Measurements from ENCODE around the gene UQCRC1.

UQCRC1 gene

GRCh38 chr3:48572517-48572916 is 36.9 kb downstream of the UQCRC1 start:
- DNase-seq (ENCODE audit: low read depth, low spot score): no peak

DNA sequence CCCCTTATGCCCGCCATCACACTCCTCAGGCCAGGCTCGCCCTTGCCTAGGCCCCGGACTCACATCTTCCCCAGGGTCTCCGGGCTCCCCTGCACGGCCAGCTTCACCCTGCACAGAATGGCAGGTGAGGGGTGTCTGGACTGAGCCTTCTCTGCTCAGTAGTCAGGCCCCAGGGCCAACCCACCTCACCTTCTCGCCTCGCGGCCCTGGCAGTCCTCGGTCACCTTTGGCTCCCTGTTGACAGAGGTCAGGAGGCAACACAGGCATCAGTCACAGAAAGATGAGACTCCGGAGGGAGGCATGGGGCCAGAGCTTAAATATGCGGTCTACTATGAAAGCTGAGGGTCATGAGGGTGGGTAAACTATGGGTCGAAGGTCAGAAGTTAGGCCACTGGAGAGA is 37.5 kb downstream of the UQCRC1 start:
- DNase-seq (ENCODE audit: low read depth, low spot score): no peak

- no peak for DNase-seq (ENCODE audit: low read depth, low spot score)
Measured at GRCh38 chr3:48569808-48570450, 39.5 kb downstream of the UQCRC1 start.

GRCh38 chr3:48569400-48569799 is 40.0 kb downstream of the UQCRC1 start:
- DNase-seq (ENCODE audit: low read depth, low spot score): no peak

- DNase-seq (ENCODE audit: low read depth, low spot score): no peak
Measured at GRCh38 chr3:48568476-48568875, 41.0 kb downstream of the UQCRC1 start.

DNA sequence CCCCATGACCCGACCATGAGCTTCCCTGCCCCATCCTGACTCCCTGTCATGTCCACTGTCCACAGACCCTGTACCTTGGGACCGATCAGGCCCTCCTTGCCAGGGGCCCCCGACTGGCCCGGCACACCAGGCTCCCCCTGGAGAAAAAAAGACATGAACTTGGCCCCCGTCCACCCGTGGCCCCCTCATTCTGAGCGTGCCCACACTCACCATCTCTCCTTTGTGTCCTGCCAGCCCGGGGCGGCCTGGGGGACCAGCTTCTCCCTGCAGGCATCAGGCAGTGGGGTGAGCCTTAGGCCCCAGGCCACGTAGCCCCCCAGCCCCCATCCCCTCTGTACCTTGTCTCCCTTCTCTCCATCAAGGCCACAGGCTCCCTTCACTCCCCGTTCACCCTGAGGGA is 41.9 kb downstream of the UQCRC1 start:
- no peak for DNase-seq (ENCODE audit: low read depth, low spot score)

DNA sequence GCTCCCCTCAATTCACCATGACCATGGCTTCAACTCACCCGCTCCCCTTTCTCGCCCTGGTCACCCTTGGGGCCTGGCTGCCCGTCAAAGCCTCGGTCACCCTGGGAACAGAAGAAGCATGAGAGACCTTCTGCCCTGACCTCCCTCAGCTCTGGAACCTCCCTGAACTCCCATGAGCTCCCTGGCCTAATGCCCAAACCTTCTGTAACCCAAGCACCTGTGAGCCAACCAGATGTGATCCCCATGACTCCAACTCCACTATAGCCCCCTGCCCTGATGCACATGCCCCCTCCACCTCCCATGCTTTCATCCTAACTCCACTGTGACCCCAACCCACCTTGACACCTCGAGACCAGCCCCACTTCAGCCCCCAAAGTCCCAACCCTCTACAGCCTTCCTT is 42.4 kb downstream of the UQCRC1 start:
- DNase-seq (ENCODE audit: low read depth, low spot score): no peak

GRCh38 chr3:48566401-48566760 is 43.1 kb downstream of the UQCRC1 start:
- no peak for DNase-seq (ENCODE audit: low read depth, low spot score)

DNA sequence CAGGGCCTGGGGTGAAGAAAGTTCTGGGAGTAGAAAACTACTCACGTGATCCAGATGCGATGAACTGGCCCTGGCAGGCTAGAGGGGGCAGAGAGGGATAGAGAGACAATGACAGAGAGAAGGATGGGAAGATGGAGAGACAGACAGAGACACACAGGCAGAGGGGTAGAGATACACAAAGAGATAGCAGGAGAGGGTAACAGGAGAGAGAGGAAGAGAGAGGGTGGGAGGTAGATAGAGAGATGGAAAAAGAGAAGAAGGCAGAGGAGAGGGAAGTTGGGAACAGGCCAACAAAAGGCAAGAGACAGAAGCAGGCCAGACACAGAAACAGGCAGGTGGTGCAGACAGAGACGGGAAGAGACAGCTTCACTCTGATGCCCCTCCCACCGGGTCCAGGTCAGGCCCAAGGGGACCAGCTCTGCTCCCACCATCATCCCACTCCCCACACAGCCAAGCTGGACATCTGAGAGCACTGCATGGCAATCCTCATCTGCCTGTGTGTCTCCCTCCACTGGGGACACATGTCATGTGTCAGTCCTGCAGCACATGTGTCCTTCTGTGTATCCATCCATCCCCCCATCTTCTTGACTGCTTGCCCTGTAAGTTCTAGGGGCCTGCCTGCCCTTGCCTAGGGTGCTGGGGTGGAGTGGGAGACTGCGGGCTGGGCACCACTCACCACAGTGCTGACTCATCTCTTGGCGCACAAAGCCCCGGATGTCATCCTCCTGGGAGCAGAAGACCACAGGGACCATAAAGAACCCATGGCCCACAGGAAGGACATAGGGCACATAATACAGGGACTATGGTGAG is 43.6 kb downstream of the UQCRC1 start:
- DNase-seq (ENCODE audit: low read depth, low spot score): no peak

DNA sequence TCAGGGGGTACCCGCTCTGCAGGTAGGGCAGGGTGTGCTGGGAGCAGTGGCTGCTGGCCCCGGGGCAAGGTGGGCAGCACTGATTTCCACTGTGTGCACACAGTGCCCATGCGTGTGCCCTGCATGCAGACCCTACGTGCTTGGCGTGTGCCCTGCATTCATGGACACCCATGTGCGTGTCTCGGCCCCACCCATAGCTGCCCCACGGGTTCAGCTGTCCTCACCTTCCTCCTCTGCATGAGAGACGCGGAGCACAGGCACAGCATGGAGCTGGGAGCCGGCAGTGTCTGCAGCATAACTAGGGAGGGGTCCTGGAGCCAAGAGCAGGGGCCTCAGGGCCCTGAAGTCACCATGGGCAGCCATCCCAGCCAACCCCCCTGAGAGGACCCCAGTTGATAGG is 44.3 kb downstream of the UQCRC1 start:
- DNase-seq (ENCODE audit: low read depth, low spot score): no peak

- no peak for DNase-seq (ENCODE audit: low read depth, low spot score)
Measured at GRCh38 chr3:48564667-48565066, 44.8 kb downstream of the UQCRC1 start.

DNA sequence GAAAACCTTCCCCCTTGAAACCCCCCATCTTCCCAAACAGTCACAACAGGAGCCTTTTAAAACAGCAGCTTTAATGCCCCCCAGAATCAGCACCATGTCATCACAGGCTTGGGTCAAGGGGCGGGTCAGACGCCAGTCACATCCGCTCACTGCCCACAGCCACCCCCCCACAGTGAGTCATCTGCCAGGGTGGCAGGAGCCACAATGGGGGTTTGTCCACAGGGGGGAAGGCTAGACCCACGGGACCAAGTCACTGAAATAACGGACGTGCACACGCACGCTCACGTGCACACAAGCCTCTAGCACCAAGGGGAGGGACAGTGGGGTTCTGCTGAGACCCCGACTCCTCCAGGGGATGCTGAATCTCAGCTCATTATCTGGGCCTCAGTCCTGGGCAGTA is 45.4 kb downstream of the UQCRC1 start:
- DNase-seq (ENCODE audit: low read depth, low spot score): no peak

DNA sequence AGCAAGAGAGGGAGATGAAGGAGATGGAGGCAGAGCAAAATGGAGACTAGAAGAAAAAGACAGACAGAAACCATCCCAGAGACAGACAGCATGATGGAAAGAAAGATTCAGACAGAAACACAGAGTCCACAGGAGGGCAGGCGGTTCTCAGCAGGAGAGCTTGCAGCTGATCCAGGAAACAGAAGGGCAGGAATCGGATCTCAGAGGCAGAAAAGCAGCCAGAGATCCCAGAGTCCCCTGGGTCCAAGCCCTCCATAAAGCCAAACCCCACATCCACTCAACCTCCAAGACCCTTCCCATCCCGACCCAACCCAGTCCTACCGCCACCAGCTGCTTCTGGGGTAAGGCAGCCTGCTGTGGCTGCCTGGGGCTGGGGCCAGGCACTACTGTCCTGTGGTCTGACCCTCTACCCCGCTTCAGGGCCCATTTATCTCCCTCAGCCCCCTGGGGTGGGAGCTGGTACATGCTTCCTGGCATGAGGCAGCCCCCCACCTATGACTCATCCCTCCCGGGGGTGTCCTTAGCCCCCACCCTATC is 46.0 kb downstream of the UQCRC1 start, which contains the start of gene UCN2:
Gene UCN2, minus strand, starts transcription at position 400 of the 537 bp plus-strand sequence. CDS start 657 bp downstream, outside the sequence.
- no peak for DNase-seq (ENCODE audit: low read depth, low spot score)

DNA sequence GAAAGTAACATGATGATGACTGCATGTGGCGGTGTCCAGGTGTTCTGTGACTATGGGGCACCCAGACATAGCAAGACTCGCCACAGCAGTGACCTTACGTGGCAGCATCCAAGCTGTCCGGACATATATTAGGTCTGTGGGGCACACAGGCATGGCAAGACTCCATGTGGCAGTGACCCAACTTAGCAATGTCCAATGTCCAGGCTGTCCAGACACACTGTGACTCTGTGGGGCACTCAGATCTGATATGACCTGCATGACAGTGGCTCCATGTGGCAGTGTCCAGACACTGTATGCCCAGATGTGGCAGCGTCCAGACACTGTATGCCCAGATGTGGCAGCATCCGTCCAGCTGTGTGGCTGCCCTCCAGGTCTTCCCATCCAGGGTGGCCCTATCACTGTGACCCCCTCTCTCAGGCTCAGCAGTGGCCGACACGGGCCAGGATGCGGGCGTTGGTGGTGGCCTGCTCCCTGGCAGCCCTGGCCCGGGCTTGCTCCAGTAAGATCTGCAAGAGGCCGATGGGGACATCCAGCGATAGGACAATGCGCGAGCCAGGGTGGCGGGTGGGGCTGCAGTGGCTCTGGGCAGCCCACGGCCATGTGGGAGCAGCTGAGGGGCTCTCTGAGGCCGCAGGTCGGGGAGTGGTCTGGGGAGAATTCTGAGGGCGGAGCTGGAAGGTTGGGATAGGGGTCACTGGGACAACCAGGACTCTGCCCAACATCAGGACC is 46.9 kb downstream of the UQCRC1 start:
- DNase-seq (ENCODE audit: low read depth, low spot score): no peak

- DNase-seq (ENCODE audit: low read depth, low spot score): no peak
Measured at GRCh38 chr3:48561045-48561736, 48.3 kb downstream of the UQCRC1 start.

DNA sequence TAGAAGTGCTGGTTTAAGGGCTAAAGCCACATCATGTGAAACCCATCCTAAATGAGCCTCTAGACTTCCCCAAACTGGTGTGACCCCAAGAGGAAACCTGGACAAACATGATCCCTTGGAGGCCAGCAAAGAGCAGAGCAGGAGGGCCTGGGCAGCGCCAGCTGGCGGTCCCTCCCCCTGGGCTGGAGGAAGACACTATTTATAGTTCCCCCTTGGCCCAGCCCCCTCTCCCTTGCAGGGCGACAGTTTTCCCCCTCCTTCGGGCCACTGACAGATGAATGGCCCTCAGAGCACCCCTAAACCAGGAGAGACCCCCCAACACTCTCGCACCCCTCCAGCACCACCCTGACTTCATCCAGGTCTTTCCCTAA is 48.8 kb downstream of the UQCRC1 start:
- no peak for DNase-seq (ENCODE audit: low read depth, low spot score)

DNA sequence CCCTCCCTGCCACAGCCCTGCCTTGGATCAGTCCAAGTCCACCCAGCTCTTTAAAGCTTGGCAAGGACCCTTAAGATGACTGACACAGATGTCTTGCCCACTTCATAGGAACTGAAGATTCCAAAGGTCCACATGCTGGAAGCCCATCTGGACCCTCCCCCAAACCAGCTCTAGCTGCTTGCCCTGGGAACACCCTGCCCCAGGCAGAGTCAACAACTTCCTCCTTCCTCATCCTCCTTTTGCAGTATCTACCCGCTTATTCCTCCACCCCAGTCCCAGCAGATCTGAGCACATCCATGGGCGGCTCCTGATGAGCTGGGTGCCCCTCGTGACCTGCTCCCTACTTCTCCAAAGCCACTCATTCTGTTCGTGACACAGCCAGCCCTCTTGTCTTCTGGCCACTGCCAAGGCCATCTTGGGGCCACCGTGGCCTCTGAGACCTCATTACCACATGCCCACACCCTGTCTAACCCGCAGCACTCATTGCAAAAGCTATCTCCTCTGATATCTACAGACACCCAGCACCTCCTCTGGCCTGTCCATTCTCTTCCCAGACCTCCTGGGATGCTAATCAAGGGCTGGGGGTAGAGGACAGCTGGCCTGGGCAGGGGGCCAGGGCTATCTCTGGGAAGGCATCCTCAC is 50.8 kb downstream of the UQCRC1 start:
- DNase-seq (ENCODE audit: low read depth, low spot score): no peak

DNA sequence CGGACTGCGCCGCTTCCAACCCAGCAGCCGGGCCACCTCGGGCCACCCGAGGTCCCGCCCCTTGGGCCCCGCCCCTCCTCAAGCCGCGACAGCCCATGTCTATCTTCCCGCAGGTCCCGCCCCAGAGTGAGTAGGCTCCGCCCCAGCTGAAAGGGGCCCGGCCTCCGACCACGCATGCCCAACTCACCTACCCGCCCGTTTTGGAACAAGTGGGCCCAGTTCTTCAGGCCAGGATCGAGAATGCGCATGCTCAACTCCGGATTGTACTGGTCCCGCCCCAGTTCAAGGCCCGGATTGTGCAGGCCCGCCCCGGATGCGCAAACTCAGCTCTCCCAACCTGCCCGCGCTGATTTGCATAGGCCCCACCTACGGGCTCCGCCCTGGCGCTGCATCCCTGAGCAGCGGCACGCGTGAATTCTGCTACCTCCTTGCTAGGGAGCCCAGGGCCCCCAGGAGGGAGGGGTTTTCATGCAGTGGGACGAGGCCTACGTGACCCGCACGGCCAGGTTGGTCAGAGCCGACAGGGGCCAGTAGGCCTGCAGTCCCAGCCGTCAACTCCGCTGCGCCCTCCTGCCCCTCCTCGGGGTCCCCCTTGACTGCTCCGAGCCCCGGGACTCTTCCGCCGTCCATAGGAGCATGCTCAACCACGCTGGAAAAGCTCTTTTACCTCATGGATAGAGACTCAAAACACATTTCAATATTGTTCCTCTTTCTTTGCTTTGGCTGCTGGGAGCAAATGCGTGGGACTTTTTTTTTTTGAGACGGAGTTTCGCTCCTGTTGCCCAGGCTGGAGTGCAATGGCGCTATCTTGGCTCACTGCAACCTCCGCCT is 52.4 kb downstream of the UQCRC1 start, which contains the start of gene PFKFB4:
Gene PFKFB4, minus strand, starts transcription at position 8 of the 831 bp plus-strand sequence. CDS start 26 bp downstream, outside the sequence.
- peak; percentile 94 for DNase-seq (ENCODE audit: low read depth, low spot score)

- no peak for DNase-seq (ENCODE audit: low read depth, low spot score)
Measured at GRCh38 chr3:48555949-48556795, 53.3 kb downstream of the UQCRC1 start.

All from smooth muscle cell of the brain vasculature (primary cell).